GM21515 (cell line): ENCODE results near the gene ELP5.

Experiments used
- ATAC-seq: cut with Tn5 transposase; IDR thresholded peaks from one replicate; pipeline ENCODE4 v1.9.1; 2021; ENCODE audit not compliant: unreplicated experiment

ELP5 gene

DNA sequence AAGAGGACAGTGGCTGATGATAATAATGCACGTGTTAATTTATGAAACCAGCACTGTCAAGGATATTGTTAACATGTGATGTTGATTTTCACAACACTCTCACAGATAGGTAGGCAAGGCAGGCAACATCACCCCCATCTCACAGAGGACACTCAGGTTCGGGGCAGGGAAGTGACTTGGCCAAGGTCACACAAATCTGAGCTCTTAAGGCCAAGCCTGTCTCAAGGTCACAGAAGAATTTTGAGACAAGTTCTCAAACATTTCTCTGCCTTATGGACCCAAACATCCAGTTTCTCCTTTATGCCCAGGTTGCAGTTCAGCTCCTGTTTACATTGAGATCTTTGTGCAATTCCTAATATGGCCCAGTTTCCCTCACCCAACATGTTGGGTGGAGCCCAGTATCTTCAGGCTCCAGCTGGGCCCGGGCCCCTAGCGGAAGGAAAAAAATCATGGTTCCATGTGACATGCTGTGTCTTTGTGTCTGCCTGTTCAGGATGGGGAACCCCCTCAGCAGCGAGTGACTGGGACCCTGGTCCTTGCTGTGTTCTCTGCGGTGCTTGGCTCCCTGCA, 30.8 kb downstream of the ELP5 start:
- ATAC-seq = no peak

DNA sequence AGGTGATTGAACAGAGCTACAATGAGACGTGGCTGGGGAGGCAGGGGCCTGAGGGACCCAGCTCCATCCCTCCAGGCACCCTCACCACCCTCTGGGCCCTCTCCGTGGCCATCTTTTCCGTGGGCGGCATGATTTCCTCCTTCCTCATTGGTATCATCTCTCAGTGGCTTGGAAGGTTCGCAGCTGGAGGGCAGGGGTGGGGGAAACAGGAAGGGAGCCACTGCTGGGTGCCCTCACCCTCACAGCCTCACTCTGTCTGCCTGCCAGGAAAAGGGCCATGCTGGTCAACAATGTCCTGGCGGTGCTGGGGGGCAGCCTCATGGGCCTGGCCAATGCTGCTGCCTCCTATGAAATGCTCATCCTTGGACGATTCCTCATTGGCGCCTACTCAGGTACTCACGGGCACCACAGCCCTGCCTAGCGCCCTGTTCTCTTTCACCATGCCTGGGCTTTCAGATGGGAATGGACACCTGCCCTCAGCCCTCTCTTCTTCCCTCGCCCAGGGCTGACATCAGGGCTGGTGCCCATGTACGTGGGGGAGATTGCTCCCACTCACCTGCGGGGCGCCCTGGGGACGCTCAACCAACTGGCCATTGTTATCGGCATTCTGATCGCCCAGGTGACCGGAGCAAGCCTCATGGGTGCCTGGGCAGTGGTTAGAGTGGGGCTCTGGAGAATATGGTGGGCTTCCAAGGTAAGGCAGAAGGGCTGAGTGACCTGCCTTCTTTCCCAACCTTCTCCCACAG, 31.6 kb downstream of the ELP5 start:
- ATAC-seq = no peak

DNA sequence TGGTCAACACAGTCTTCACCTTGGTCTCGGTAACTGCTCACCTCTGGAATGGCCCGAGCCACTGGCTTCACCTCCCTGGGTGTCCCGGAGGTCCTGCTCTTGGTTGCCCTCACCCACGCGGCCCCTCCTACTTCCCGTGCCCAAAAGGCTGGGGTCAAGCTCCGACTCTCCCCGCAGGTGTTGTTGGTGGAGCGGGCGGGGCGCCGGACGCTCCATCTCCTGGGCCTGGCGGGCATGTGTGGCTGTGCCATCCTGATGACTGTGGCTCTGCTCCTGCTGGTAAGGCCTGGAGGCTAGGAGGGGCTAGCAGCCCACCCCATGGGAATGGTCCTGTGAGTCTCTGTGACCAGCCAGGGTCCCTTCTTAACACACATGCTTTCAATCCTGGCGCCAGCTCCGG, 32.9 kb downstream of the ELP5 start:
- ATAC-seq = no peak

DNA sequence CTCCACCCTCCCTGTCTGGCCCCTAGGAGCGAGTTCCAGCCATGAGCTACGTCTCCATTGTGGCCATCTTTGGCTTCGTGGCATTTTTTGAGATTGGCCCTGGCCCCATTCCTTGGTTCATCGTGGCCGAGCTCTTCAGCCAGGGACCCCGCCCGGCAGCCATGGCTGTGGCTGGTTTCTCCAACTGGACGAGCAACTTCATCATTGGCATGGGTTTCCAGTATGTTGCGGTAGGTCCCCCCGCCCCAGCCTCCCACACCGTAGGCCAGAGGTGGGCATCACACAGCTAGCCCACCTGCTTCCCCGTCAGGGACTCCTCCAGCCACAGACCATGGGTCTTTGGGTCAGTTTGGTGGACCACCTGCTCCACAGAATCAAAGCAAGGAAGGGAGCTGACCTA, 33.7 kb downstream of the ELP5 start:
- no peak for ATAC-seq

- ATAC-seq = no peak
Observed at GRCh38 chr17:7289256-7290032, 37.4 kb downstream of the ELP5 start.

DNA sequence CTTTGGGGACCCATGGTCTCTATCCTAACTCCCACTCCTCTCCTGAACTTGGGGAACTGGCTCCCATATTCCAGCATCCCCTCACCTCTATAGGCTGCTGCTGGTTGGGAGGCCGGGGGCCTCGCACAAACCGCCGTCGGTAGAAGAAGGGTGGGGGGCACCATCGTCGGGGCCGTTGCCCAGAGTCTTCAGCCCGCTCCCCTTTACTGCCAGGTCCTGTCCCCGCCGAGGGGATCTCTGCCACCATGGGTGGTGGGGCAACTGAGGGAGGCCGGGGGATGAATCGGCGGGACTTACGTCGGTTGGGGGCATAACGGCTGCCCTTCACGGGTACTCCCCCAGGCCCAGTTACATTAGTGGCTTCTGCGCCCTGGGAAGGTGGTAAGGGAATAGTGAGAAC, 38.2 kb downstream of the ELP5 start:
- no peak for ATAC-seq

DNA sequence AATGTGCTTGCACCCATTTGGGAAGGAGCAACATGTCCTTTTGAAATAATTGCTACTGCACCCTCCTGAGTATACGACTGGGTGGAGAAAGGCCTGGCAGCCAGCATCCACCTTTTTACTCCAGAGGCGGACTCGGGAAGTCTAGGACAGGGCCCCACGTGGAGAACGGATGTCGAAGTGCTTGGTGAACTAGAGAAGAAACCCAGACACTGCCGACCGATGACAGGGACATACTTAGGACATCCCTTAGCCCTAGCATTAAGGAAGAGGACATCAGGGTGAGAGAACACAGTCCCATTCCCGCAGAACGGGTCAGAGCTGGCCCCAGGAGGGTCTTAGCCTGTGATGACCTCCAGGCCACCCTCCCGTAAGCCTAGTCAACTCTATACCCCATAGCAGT, 38.7 kb downstream of the ELP5 start:
- no peak for ATAC-seq

GRCh38 chr17:7292194-7292593, 40.2 kb downstream of the ELP5 start:
- no peak for ATAC-seq

GRCh38 chr17:7292729-7293128, 40.7 kb downstream of the ELP5 start:
- no peak for ATAC-seq

DNA sequence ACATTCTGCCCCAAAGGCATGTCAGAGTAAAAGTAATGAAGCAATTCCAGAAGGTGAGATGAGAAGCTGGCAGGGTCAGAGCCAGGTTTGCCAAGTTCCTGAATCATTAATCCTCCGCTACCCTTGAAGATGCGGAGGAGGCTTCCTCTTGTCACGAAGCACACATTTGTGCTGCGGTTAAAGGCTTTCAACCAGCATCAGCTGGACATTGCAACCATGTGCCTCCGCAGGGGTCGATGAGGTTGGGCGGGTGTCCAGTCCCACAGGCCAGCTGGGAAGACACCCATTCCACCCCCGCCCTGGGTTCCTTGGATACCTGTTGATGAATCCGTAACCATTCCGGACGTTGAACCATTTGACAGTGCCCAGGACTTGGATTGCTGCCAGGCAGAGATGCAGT, 41.1 kb downstream of the ELP5 start:
- no peak for ATAC-seq

- ATAC-seq = no peak
Observed at GRCh38 chr17:7293816-7294613, 42.0 kb downstream of the ELP5 start.

DNA sequence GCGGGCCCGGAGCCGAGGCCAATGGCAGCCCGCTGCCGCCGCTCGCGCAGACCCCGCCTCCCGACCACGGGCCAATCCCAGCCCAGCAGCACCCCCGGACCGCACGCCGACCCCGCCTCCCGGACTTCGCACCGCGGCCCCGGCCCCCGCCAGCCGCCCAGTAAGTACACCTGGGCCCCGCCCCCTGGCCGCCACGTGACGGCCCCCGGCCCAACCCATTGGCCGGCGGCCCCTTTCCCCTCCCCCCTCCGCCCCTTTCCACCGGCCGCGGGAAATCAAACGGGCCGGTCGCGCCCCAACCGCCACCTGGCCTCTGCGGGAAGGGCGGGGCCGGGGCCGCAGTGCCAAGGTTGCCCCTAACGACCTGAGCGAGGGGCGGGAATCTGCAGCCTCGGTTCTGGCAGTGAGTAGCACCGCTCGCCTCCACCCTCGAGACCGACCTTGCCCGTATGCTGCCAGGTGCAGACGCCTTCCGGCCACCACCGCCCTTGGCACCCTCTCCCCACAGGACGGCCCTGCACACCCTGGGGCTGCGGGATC, 42.7 kb downstream of the ELP5 start, which contains the start of gene YBX2:
TSS of gene YBX2 (minus strand) at position 26 of the 540 bp plus-strand sequence. CDS start 139 bp downstream, outside the sequence.
- no peak for ATAC-seq

GRCh38 chr17:7295230-7296180, 43.5 kb downstream of the ELP5 start:
- no peak for ATAC-seq

DNA sequence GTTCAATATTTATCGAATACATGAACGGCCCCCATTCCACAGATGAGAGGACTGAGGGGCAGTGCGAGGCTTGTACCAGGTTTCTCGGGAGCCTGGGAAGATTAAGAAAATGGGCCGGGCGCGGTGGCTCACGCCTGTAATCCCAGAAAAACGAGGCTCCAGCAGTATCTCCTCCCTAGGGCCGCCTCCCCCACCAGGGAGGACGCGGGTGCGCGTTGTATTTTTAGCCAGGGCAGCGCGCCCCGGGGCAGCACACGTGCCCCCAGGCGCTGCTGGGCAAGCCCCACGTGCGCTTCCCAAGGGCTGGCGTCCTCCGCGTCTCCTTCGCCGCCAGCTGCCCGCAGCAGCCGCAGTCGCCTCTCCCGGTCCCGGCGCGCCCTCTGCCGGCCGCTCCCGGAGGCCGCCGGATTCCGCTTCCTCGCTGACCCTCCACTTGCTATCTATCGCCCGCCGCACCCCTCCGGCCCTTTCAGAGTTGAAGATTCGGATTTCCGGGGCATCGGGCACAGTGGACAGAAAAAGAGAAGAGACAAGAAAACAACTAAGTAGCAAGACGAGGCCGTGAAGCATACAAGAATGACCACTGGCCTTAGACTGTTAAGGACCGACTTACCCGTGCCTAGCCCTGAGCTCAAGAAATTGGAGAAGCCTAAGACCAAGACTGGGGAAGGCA, 44.3 kb downstream of the ELP5 start:
- no peak for ATAC-seq

- no peak for ATAC-seq
Observed at GRCh38 chr17:7304179-7304578, 52.2 kb downstream of the ELP5 start.

DNA sequence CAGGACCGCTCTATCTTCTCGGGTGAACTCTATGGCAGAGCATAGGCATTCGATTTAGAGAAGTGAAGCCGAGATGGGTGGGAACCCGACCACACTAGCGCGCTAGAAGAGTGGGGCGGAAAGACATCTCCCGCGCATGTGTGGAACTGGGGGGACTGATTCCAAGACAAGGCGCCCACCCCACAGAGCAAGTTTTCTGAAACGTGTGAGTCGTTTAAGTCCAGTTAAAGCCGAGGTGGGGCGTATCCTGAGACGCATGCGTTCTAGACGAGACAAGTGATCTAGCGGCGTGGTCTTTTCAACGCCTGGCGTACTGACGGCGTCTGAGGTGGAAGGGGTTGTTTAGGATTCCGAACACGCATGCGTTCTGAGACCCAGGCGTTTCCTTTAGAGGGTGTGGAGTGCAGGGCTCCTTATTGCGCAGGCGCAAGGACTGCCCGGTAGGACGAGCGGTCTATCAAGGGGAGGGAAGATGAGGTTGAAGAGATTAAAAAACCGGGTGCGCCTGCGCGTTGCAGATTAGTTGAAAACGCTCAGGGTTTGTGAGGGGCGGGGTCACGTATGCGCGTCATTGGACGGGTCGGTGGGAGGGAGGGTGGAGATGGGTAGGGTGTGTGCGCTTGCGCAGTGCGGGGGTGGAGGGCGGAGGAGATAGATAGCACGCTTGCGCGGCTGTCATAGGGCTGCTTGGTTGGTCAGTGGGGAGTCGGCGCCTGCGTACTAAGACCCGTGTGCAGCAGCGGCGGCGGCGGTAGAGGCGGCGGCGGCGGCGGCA, 55.1 kb downstream of the ELP5 start, which contains the start of gene EIF5A:
TSS of gene EIF5A (plus strand) at position 718 of the 775 bp plus-strand sequence. CDS start 2,008 bp downstream, outside the sequence.
- peak; percentile 63 for ATAC-seq

DNA sequence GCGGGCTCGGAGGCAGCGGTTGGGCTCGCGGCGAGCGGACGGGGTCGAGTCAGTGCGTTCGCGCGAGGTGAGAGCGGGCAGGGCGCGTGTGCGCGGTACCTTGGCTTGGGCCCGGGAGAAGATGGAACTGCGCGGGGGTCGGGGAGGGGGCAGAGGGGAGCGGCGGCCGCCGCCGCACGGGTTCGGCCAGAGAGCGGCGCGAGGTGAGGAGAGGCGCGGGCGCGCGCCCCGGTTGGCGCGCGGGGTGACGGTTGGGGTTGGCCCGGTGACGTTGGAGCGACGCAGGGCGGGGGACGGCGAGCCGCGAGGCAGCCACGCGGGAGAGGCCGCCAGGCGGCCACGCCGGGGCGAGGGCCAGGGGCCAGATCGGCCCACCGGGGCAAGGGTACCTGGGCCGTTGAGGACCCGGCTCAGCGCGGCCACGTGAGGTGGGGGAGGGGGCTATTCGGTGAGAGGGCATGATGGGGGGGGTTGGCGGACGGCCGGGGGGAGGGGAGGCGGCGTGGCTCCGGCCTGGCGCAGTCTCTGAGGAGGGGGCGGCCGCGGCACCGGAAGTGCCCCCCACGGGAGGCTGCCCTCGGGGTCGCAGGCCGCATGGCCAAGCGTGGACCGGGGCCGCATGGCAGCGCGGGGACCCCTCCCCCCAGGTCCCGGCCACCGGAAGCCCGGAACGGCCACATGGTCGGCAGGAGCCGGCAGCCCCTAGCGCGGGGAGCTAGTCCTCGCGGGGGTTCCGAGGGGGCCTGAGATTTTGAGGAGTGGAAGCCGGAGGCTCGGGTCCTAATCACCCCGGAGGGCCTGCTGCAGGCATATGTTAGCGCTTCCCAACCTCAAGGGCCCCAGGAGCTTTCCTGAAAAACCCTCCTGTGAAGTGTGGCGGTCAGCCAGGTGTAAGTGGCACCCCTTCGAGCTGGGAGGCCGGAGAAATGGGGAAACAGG, 55.9 kb downstream of the ELP5 start:
- ATAC-seq = peak; percentile 5
